GM10847 (cell line): ENCODE data around the gene CDK16.

Source experiments
- POLR2A ChIP-seq: IDR thresholded peaks from 2 replicates; pipeline ENCODE4 v1.6.1; 2011; ENCODE audit not compliant: insufficient read length; ENCODE audit errors: extremely low read depth

The CDK16 gene

DNA sequence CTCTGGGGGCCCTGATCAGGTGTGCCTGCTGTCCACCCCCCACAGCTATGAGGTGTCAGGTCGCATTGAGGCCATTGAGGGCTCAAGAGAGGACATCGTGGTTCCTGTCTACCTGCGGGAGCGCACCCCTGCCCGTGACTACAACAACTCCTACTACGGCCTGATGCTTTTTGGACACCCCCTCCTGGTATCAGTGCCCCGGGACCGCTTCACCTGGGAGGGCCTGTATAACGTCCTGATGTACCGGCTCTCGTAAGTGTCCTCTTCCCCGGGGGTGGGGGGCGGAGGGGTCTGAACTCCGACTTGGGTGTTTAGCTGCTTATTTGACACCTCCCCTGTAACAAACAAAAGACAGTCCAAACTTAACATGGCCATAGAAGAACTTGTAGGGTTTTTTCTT, 24.9 kb downstream of the CDK16 start:
- no peak for TF ChIP-seq POLR2A

DNA sequence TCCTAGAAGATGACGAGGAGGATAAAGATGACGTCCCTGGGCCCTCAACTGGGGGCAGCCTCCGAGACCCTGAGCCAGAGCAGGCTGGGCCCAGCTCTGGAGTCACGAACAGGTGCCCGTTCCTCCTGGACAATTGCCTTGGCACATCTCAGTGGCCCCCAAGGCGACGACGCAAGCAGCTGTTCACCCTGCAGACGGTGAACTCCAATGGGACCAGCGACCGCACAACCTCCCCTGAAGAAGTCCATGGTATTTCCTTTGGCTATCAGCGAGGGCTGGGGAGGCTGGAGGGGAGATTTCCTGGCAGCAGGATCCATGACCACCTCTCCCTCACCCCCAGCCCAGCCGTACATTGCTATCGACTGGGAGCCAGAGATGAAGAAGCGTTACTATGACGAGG, 26.2 kb downstream of the CDK16 start:
- TF ChIP-seq POLR2A = no peak

DNA sequence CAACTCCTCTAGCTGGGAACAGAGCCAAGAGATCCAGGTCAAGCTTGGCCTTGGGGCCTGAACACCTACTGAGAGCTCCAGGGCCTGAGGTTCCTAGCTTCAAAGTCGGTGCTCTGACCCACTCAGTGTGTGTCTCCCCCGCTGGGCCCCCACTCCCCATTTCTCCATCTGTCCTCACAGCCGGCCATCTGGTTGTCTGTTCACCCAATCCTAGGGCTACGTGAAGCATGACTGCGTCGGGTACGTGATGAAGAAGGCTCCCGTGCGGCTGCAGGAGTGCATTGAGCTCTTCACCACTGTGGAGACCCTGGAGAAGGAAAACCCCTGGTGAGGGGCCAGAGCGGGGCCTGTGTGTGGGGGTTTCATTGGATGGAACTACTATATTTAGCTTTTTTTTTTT, 26.7 kb downstream of the CDK16 start:
- no peak for TF ChIP-seq POLR2A

DNA sequence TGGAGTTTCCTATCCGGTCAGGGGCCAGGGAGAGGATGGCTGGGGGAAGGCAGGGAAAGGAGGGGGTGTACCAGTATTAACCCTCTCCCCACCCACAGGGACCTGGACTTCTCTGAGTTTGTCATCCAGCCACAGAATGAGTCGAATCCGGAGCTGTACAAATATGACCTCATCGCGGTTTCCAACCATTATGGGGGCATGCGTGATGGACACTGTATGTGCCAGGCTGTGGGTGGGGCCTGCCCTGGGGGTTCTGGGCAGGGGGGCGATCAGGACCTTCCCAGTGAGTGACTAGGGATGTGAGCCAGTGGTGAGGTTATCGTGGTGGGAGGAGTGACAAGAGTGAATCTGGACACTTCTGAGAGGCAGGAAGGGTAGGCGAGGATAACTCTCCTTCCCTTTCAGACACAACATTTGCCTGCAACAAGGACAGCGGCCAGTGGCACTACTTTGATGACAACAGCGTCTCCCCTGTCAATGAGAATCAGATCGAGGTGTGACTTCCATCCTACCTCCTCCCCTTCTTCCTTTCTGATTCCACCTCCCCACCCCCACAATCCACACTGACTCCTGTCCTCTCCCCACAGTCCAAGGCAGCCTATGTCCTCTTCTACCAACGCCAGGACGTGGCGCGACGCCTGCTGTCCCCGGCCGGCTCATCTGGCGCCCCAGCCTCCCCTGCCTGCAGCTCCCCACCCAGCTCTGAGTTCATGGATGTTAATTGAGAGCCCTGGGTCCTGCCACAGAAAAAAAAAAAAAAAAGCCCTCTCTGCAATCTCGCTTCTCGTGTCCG, 28.9 kb downstream of the CDK16 start:
- TF ChIP-seq POLR2A = no peak

DNA sequence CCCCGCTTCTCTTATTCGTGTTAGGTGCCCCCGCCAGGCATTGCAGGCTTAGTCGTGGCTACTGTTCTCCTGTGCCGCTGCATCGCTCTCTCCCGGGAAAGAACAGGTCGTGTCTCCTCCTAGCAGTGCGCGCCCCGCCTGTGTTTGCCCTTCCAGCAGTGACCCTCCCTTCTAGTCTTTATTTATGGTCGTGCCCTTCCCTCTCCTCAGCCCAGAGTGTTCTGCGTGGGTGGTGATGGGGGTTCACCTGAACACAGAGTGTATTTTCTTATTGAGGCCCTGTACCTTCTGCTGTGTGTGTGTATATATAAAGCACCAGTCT, 29.5 kb downstream of the CDK16 start:
- no peak for TF ChIP-seq POLR2A

DNA sequence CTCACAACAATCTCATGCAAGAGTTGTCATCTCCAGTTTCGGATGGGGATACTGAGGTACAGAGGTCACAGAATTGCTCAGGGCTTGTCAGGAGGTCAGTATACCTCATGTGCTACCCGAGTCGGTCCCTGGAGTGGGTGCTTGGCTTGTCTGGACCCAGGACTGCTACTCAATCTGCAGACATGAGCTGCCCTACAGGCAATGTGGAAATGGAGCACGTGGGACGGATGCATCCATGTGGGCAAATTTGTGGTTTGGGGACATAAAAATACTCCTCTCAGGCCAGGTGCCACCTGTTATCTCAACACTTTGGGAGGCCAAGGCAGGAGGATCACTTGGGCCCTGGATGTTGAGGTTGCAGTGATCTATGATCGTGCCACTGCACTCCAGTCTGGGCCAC, 30.1 kb downstream of the CDK16 start:
- no peak for TF ChIP-seq POLR2A

DNA sequence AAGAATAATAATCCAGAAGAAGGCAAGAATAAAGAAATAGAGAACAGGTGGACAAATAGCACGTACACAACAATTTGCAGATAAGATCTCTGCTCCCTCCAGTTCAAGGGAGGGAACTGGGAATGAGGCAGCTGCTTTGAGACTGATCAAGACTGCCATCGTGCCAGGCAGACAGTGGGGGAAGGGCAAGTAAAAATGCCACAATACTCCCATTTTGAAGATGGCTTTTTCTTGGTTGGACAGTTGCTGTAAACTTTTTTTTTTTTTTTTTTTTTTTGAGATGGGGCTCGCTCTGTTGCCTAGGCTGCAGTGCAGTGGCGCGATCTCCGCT, 31.5 kb downstream of the CDK16 start:
- no peak for TF ChIP-seq POLR2A

DNA sequence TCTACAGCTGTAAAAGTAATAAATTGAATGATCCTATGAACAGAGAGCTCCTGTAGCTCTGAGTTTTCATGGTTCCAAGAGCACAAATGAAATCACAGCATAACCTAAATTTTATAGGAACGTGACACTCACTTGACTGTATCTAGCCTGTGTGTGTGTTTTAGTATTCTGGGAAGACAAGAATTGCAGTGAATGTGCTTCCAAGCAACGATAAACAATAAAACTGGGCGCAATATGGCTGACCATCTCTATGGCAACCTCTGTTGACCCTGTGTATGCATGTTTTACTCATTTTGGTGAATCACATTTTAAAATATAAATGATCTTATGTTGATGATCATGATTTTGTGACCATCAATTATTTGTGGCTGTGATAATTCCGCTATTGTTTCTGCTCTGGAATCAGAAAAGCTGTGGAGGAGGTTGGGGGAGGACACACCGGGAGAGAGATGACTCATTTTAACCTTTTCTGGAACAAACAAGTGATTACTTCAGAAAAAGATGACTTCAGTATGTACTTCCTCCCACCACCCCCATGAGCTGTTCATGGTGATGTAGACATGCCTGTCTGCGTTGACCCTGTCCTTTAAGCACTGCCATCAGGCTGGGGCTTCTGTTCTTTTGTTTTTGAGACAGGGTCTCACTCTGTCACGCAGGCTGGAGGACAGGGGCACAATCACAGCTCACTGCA, 46.1 kb downstream of the CDK16 start:
- no peak for TF ChIP-seq POLR2A

DNA sequence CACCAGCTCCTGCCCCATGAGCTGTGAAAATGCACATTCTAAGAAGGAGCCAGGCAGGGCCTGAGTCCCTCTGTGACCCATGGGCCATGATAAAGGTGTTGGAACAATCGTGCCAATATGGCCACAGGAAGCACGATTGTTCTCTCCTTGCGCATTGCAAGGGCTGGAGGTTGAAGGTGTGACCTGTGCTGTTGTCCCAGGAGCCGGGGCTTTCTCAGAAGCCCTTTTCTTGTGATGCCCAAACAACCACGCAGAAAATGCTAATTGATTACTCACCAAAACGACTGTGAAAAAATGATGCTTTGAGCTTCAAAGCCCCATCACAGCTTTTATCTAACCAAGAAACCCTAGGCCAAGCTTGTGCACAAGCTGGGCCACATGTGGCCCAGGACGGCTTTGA, 48.2 kb downstream of the CDK16 start:
- TF ChIP-seq POLR2A = no peak

DNA sequence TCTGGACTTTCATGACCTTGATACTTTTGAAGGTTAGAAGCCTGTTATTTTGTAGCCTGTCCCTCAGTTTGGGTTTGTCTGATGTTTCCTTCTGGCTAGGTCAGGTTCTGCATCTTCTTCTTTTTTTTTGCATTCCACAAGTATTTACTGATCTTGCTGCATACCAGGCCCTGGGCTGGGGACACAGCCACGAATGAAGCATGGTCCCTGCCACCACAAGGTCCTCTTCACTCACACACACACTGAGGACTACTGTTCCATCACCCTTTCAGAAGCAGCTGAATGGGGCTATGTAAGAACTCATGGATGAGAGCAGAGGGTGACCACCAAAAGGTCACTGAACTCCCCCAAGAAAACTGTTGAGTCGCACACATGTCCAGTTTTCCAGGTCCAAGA, 53.5 kb downstream of the CDK16 start:
- no peak for TF ChIP-seq POLR2A

DNA sequence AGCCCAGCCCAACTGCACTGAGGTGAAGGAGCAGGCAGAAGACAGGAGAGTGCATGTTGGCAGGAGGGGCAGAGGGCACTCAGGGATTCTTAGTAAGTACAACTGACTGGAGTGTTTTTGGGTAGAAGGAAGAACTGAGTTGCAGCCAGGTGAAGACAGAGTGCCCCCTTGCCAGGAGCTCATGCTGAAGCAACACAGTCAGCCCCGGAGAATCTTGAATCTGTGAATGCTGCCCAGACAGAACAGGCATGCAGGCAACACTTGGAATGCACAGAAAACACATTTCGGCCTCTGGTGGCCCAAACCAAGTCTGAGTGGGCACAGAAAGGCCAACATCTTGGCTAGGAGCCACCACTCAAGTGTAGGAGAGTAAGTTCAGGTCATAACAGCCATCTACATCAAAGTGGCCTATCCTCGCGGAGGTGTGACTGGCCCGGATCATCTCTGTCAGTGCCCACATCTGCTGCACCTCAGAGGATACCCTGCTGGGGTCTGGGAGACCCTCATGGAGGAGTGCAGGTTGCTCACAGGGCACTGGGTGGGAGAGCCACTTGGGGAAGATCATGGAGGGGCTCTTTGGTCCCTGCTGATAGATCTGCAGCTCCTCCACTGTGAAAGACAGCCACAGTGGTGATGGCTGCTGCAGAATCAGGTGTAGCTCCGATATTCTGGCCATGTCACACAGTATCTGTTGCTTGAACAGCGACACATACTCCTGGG, 54.7 kb downstream of the CDK16 start:
- TF ChIP-seq POLR2A = no peak

DNA sequence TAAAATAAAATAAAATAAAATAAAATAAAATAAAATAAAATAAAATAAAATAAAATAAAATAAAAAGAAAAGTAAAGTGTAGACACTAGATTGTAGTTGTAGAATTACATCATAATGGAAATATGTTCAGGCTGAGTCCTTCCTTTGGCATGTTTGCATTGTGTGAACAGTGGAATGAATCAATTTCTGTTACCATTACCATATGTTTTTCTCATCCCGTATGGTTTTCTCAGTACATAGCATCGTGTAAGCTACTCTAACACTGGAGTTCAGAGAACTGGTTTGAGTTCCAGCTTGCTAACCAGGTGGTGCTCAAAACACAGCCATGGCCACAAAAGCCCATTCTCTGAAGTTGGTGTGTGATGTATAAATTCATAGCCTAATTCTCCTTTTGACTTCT, 60.2 kb downstream of the CDK16 start:
- TF ChIP-seq POLR2A = no peak
